HepG2 (cell line): ENCODE measurements around the gene CKLF. TPM values are rescaled to one million over a fixed set of nuclear protein-coding genes. Genes with fewer than 3 reads are reported as not detected.

ENCODE experiments used
- CHD2 ChIP-seq: IDR thresholded peaks from 2 replicates; pipeline ENCODE4 v1.6.1; 2011; ENCODE audit warnings: low read depth, low read length, improper control_type of control experiment
- DBP ChIP-seq: sonication (generic); formaldehyde crosslinking; IDR thresholded peaks from 2 replicates; pipeline ENCODE4 v1.4.0; 2020; ENCODE audit warnings: missing genetic modification reagents; ENCODE audit errors: not compliant biosample characterization
- FOXA1 ChIP-seq, 2 experiments: fragments of 450-650 bp in 1 of 2; sonication (generic) in 1 of 2; formaldehyde crosslinking in 1 of 2; IDR thresholded peaks; 2 replicates each; pipeline versions ENCODE4 v1.4.0 to v1.6.1; 2016 to 2020; ENCODE audit warnings: missing genetic modification reagents in 1 of 2
- MYNN ChIP-seq: sonication (generic); formaldehyde crosslinking; IDR thresholded peaks from 2 replicates; pipeline ENCODE4 v1.4.0; 2020; ENCODE audit warnings: mild to moderate bottlenecking, low read depth, missing genetic modification reagents
- NFAT5 ChIP-seq: sonication (generic); formaldehyde crosslinking; IDR thresholded peaks from 2 replicates; pipeline ENCODE4 v1.4.0; 2020; ENCODE audit warnings: missing genetic modification reagents
- NR2C2 ChIP-seq: sonication (generic); formaldehyde crosslinking; IDR thresholded peaks from 2 replicates; pipeline ENCODE4 v1.4.0; 2020; ENCODE audit warnings: missing genetic modification reagents, mild to moderate bottlenecking, moderate library complexity, borderline replicate concordance
- SMARCE1 ChIP-seq: fragments of 450-650 bp; IDR thresholded peaks from 2 replicates; pipeline ENCODE4 v1.6.1; 2017; ENCODE audit warnings: borderline replicate concordance
- ZBTB40 ChIP-seq, 2 experiments: fragments of 450-650 bp in 1 of 2; sonication (generic) in 1 of 2; formaldehyde crosslinking in 1 of 2; IDR thresholded peaks; 2 replicates each; pipeline versions ENCODE4 v1.6.1 to v1.8.0; 2016 to 2022; ENCODE audit warnings: antibody characterized with exemption in 1 of 2, mild to moderate bottlenecking in 1 of 2, missing genetic modification reagents in 1 of 2
- ZFAT ChIP-seq: sonication (generic); formaldehyde crosslinking; conservative IDR thresholded peaks from 2 replicates; pipeline ENCODE4 v1.8.1; 2023; ENCODE audit warnings: missing genetic modification reagents, inconsistent platforms
- ZNF547 ChIP-seq: sonication (generic); formaldehyde crosslinking; IDR thresholded peaks from 2 replicates; pipeline ENCODE4 v1.5.1; 2020; ENCODE audit warnings: mild to moderate bottlenecking, missing genetic modification reagents
- ZNF749 ChIP-seq: sonication (generic); formaldehyde crosslinking; IDR thresholded peaks from 2 replicates; pipeline ENCODE4 v1.8.0; 2022; ENCODE audit warnings: mild to moderate bottlenecking, missing genetic modification reagents, moderate library complexity, borderline replicate concordance
- ZNF891 ChIP-seq: sonication (generic); formaldehyde crosslinking; IDR thresholded peaks from 2 replicates; pipeline ENCODE4 v1.5.0; 2020; ENCODE audit warnings: mild to moderate bottlenecking, missing genetic modification reagents
- polyA plus RNA-seq, 8 experiments: library from polyadenylated mRNA; depleted of rRNA in 3 of 8; stranded (reverse) in 7 of 8; unstranded in 1 of 8; fragments of >200 nt; fragmentation: Illumina TruSeq in 4 of 8; extraction: Trizol in 4 of 8; gene quantifications; 2 replicates each; pipeline versions ENCODE4 v1.2.1 to v1.2.3, GENCODE V29; 2011 to 2016; ENCODE audit warnings: low read depth in 4 of 8, missing spikeins in 1 of 8, mixed read lengths in 1 of 8; ENCODE audit not compliant: insufficient read depth in 1 of 8
- total RNA-seq, 5 experiments: library from RNA; depleted of rRNA; stranded (reverse); fragments of >200 nt; fragmentation: Illumina TruSeq; extraction: Trizol; gene quantifications; 2 replicates each; pipeline ENCODE4 v1.2.3, GENCODE V29; 2016; ENCODE audit warnings: low read depth in 1 of 5

The CKLF gene
- total and polyA plus RNA-seq, 2 of the 13 experiments (the other 11 are each of a cell fraction or from before 2014, with no cell fraction given): 120 to 167 TPM

- TF ChIP-seq ZBTB40 (IDR thresholded peaks at IDR 0.05) (no peak), ZBTB40 (CRISPR knock-in tag; IDR thresholded peaks at IDR 0.05) (peak; percentile 68; the same call in 1 of the 2 replicates), MYNN (CRISPR knock-in tag) (no peak), SMARCE1 (no peak), CHD2 (no peak), NR2C2 (CRISPR knock-in tag) (peak; percentile 55), ZFAT (CRISPR knock-in tag) (no peak), NFAT5 (0 out of 2 replicates have a peak, but pooled peaks have one; percentile 39), DBP (no peak), ZNF547 (peak; percentile 75; the same call in 1 of the 2 replicates), FOXA1 (IDR thresholded peaks at IDR 0.05) (no peak), FOXA1 (CRISPR knock-in tag; IDR thresholded peaks at IDR 0.05) (0 out of 2 replicates have a peak, but pooled peaks have one; percentile 26), ZNF749 (CRISPR knock-in tag) (no peak), ZNF891 (CRISPR knock-in tag) (peak; percentile 84; the same call in 1 of the 2 replicates)
These were observed 51.4 kb downstream of the CKLF start (continued) for GRCh38 chr16:66603537-66604375.
